ACC112 (cell line): ENCODE results near the gene PI4K2A.
A peak's percentile ranks its signal among the peaks of the same experiment; 100 is the strongest.
"Not testable (repeated sequence)": the region's sequence is repeated elsewhere in the genome, so short reads cannot be mapped to it uniquely, and the experiment has no call there.

Experiments
- H2AFZ ChIP-seq: fragments of 200-600 bp; sonication (generic); one replicate; pipeline ENCODE4 v1.6.0; 2017; ENCODE audit warnings: antibody characterized with exemption, low read length; ENCODE audit not compliant: unreplicated experiment
- H3K27ac ChIP-seq: fragments of 200-600 bp; sonication (generic); 2 replicates; pipeline ENCODE4 v1.5.1; 2014; ENCODE audit warnings: low read depth, mild to moderate bottlenecking, antibody characterized with exemption, low read length, moderate library complexity
- H3K27me3 ChIP-seq: fragments of 200-600 bp; sonication (generic); 2 replicates; pipeline ENCODE4 v1.6.1; 2014; ENCODE audit warnings: mild to moderate bottlenecking, antibody characterized with exemption, low read length, moderate library complexity, mixed read lengths; ENCODE audit not compliant: insufficient read depth
- H3K36me3 ChIP-seq: fragments of 200-600 bp; sonication (generic); 2 replicates; pipeline ENCODE4 v1.6.1; 2016; ENCODE audit warnings: mild to moderate bottlenecking, antibody characterized with exemption, low read length, moderate library complexity, mixed read lengths; ENCODE audit not compliant: insufficient read depth
- H3K4me1 ChIP-seq: fragments of 200-600 bp; sonication (generic); one replicate; pipeline ENCODE4 v1.6.1; 2016; ENCODE audit warnings: low read length, mixed read lengths; ENCODE audit not compliant: insufficient read depth, unreplicated experiment, control insufficient read depth
- H3K4me3 ChIP-seq: fragments of 200-600 bp; sonication (generic); 2 replicates; pipeline ENCODE4 v1.5.1; 2014; ENCODE audit warnings: mild to moderate bottlenecking, low read depth, low read length
- H3K79me2 ChIP-seq: fragments of 200-600 bp; sonication (generic); one replicate; pipeline ENCODE4 v1.6.0; 2016; ENCODE audit warnings: low read length; ENCODE audit not compliant: control insufficient read depth, unreplicated experiment, insufficient read depth

Gene PI4K2A

GRCh38 chr10:97673736-97674525 lies 33.5 kb downstream of the PI4K2A start:
- H3K36me3 ChIP-seq, result peaks cover 12% of the 10 kb centered on the region
- H2AFZ ChIP-seq, result no peak overlapping the region
- no peak overlapping the region for H3K4me3 ChIP-seq
- H3K79me2 ChIP-seq, result no peaks in the 10 kb centered on the region
- H3K27ac ChIP-seq, result 0 out of 2 replicates have a peak overlapping the region, but pooled peaks have one; percentile 13
- peaks cover 16% of the 10 kb centered on the region for H3K4me1 ChIP-seq
- H3K27me3 ChIP-seq, result no peaks in the 10 kb centered on the region

DNA sequence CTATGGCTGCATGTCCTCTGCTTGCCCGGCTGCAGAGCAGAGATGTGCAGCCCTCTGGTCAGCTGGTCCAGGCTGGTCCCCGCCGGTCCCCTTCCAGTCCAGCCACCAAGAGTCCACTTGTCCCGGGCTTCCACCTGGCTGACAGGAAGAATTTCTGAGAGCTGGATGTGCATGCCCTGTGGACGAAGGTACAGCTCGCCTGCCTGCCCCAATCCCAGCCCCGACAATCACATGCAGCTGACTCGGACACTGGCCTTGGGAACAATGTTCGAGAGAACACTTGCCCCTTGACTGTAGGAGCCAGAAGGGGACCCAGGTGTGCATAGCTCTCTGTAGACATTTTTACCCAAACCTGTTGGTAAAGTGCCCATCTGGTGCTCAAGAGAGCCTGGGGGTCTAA lies 34.8 kb downstream of the PI4K2A start:
- no peak overlapping the region for H3K27ac ChIP-seq
- no peaks in the 10 kb centered on the region for H3K27me3 ChIP-seq
- H3K36me3 ChIP-seq, result peaks cover 12% of the 10 kb centered on the region
- peaks cover 3% of the 10 kb centered on the region for H3K79me2 ChIP-seq
- no peak overlapping the region for H3K4me3 ChIP-seq
- H3K4me1 ChIP-seq, result peaks cover 16% of the 10 kb centered on the region
- no peak overlapping the region for H2AFZ ChIP-seq

- Histone ChIP-seq H3K27ac (no peak overlapping the region), H3K36me3 (peaks cover 12% of the 10 kb centered on the region), H3K4me3 (no peak overlapping the region), H3K79me2 (peaks cover 9% of the 10 kb centered on the region), H3K4me1 (peaks cover 16% of the 10 kb centered on the region), H2AFZ (no peak overlapping the region), H3K27me3 (no peaks in the 10 kb centered on the region)
Observed at GRCh38 chr10:97676770-97677581, 36.5 kb downstream of the PI4K2A start.

DNA sequence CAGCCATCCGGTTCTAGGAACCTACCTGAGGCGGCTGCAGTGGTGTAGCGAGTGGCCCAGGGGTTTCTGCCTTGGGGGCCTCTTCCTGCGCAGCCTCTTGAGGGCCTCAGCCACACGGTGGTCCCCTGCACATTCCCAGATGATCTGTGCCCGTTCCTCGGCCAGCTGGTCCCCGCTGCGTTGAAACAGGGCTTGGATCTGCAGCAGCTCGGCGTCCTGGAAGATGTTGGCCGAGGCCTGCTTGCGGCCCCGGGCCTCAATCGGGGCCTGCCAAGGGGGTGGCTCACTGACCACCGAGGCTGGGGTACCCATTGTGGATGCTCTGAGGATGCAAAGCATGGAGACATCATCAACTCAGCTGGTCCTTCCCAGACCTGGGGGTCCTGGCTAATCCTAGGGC lies 39.1 kb downstream of the PI4K2A start:
- Histone ChIP-seq H3K27me3 (no peaks in the 10 kb centered on the region), H3K36me3 (peaks cover 12% of the 10 kb centered on the region), H3K4me1 (peaks cover 18% of the 10 kb centered on the region), H3K27ac (no peak overlapping the region), H3K4me3 (no peak overlapping the region), H2AFZ (no peak overlapping the region), H3K79me2 (peaks cover 26% of the 10 kb centered on the region)

DNA sequence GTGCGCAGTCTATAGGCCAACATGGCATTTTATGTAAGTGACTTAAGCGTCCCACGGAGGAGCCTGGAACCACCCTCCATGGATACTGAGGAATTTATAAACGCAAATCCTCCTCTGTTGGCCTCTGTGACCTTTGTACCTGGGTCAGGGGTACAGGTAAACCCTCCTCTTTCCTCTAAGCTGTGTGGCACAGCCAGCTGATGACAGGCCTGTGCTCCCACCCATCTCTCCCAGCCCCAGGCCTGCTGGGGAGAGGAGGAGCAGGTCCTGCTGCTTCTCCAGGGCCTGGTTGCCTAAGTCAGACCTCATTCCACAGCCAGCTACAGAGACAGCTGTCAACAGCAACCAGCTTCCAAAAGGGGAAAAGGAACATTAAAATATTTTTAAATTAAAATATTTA lies 41.6 kb downstream of the PI4K2A start:
- Histone ChIP-seq H3K27me3 (no peaks in the 10 kb centered on the region), H3K4me3 (no peak overlapping the region), H3K27ac (no peak overlapping the region), H2AFZ (no peak overlapping the region), H3K4me1 (peaks cover 21% of the 10 kb centered on the region), H3K79me2 (peaks cover 47% of the 10 kb centered on the region), H3K36me3 (0 out of 2 replicates have a peak, but pooled peaks cover 4% of the 10 kb centered on the region)

DNA sequence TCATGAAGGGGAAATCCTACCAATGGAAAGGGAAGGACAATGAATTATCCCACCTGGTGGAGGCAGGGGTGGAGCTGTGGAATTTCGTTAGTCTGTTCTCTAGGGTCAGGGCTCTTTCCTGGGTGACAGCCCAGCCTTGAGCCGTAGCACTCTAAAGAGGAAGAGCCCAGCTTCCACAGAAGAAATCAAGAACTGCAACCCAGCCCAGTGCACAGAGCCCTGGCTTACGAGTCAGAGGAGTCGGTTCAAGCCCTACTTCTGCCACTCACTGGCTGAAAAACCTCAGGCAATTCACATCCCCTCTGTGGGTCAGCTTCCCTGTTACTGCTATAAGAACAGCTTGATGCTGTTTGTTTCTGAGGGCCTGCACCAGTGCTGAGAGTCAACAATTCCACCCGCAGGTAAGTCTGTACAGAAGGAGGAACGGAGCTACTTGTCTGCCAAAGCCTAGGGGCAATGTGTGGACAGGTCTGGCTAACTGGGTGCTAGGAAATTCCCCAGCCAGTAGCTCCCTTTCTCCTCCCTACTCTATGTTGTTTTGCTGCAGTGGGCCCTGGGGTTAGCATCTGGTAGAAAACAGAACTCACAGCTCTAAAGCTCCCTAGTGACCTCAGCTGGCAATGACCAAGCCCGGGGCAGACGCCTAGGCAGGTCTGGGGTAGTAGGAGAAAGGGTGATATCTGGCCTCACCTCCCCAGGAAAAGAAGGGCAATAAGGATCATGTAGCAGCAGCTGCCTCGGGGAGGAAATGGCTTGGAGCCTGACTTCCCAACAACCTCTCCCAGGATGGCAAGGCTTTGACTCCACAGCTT lies 43.3 kb downstream of the PI4K2A start:
- Histone ChIP-seq H3K4me1 (peaks cover 30% of the 10 kb centered on the region), H3K79me2 (peaks cover 47% of the 10 kb centered on the region), H3K4me3 (peak overlapping the region; percentile 88), H3K36me3 (no peaks in the 10 kb centered on the region), H3K27me3 (no peaks in the 10 kb centered on the region), H3K27ac (peak overlapping the region; percentile 63), H2AFZ (no peak overlapping the region)

DNA sequence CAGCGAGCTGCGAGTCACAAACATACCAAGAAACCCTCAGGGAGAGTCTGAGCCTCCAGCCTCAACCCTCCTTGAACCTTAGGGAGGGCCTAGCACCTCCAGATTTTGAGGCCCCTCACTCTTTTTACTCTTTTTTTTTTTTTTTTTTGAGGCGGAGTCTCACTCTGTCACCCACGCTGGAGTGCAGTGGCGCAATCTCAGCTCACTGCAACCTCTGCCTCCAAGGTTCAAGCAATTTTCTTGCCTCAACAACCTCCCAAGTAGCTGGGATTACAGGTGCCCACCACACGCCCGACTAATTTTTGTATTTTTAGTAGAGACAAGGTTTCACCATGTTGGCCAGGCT lies 43.9 kb downstream of the PI4K2A start:
- H3K27me3 ChIP-seq, H2AFZ ChIP-seq, H3K36me3 ChIP-seq: not testable (repeated sequence)
- peak overlapping the region; percentile 63 for H3K27ac ChIP-seq
- H3K4me1 ChIP-seq, result peaks cover 35% of the 10 kb centered on the region
- H3K4me3 ChIP-seq, result peak overlapping the region; percentile 88
- H3K79me2 ChIP-seq, result peaks cover 45% of the 10 kb centered on the region

DNA sequence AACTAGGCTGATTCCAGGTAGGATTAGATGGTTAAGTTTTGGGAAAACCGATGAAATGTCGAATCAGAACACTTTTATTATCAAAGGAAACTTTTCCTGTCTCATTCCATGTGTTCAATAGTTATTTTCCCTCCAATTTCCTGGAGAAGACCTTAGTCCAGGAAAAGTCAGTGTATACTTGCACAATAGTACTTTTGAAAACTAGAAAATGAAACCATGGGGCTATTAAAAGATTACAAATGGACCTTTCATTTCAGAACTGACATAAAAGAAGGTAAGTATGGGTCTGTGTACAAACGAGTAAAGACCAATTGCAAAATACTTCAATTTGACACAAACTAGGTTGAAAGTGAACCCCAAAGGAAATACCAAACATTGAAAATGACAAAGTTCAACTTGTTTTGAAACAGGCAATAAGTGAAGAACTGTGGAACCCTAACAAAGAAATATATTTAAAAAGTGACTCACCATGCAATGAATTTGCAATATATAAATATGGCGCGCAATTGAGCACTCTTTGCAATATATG lies 44.5 kb downstream of the PI4K2A start:
- Histone ChIP-seq H3K79me2 (peaks cover 44% of the 10 kb centered on the region), H3K27me3 (no peaks in the 10 kb centered on the region), H3K4me3 (peak overlapping the region; percentile 88), H3K4me1 (peaks cover 41% of the 10 kb centered on the region), H2AFZ (no peak overlapping the region), H3K27ac (peak overlapping the region; percentile 63), H3K36me3 (no peaks in the 10 kb centered on the region)

DNA sequence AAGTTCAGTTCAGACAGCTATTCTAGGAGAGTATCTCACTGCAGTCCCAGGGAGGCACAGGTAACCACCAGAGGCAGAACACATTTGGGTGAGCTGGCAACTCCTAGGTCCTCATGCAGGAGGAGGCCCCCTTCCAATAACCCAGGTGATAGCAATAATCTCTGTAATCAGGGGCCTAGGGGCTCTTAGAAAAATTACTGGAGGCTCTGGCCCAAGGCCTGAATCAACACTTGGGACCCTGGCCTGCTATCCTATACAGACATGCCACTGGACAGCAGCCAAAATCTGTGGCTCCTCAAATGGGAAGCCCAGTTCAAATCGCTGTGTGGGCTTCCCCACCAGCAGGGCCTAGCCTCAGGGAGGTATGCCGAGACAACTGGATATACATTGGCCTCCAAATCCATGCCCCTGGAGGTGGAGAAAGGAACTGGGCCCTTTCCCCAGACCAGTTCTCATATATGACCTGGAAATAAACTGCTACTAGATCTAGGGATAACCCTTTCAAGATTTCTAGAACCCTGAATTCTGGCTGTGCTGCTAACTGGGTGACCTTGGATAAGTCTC lies 45.0 kb downstream of the PI4K2A start:
- peak overlapping the region; percentile 88 for H3K4me3 ChIP-seq

More for the DNA sequence above, 45.0 kb downstream of the PI4K2A start:
- Histone ChIP-seq H3K36me3 (no peaks in the 10 kb centered on the region), H3K27ac (peak overlapping the region; percentile 63), H2AFZ (no peak overlapping the region), H3K27me3 (no peaks in the 10 kb centered on the region), H3K79me2 (peaks cover 43% of the 10 kb centered on the region), H3K4me1 (peaks cover 46% of the 10 kb centered on the region)
